ENCODE measurements around the gene KIR2DL3.

Gene KIR2DL3

DNA sequence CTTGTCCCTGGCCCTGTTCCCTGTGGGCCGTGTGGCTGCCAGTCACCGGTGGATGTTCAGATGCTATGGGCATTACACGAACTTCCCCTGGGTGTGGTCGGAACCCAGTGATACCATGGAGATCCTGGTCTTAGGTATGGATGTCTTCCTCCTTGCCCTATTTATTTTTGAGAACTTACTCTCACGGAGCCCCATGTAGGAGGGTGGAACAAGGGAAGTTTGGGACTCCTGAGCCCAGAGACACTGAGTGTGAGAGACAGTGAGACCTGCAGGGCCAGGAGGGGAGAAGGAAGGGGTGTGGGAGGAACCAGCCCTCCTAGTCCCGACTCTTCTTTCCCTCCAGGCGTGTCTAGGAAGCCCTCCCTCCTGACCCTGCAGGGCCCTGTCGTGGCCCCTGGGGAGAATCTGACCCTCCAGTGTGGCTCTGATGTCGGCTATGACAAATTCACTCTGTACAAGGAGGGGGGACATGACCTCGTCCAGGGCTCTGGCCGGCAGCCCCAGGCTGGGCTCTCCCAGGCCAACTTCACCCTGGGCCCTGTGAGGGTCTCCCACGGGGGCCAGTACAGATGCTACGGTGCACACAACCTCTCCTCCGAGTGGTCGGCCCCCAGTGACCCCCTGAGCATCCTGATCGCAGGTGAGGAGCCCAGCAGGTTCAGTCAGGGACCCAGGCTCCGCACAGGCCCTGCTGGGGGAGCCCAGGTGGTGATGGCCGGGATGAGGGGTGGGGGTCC is 28.9 kb upstream of the KIR2DL3 start:
- TF ChIP-seq FOXM1 (IDR thresholded peaks at IDR 0.05; ENCODE audit: borderline replicate concordance, low read depth) (no peak), NFIC (IDR thresholded peaks at IDR 0.05) (no peak), TCF12 (IDR thresholded peaks at IDR 0.05; ENCODE audit: low read depth) (no peak), TAF1 (IDR thresholded peaks at IDR 0.05; ENCODE audit: low read depth) (no peak), TEAD4 (IDR thresholded peaks at IDR 0.05) (no peak)

DNA sequence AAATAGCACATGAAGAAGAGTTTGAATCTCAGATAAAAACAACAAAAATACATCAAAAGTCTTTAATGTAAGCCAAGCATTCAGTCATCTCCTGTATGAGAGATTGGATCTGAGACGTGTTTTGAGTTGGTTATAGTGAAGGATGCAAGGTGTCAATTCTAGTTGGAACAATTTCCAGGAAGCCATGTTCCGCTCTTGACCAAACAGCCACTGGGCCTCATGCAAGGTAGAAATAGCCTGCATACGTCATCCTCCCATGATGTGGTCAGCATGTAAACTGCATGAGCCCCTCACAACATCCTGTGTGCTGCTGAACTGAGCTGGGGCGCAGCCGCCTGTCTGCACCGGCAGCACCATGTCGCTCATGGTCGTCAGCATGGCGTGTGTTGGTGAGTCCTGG is 14.2 kb upstream of the KIR2DL3 start, which contains the start of gene KIR3DL3:
TSS of gene KIR3DL3 (plus strand) at position 301 of the 400 bp plus-strand sequence. CDS start at position 356, 55 bp downstream.
- TF ChIP-seq ZBTB7A (IDR thresholded peaks at IDR 0.05; ENCODE audit: low read depth) (no peak), CEBPB (IDR thresholded peaks at IDR 0.05) (no peak), RAD21 (IDR thresholded peaks at IDR 0.05; ENCODE audit: low read depth) (no peak), NFIC (IDR thresholded peaks at IDR 0.05) (no peak), YY1 (IDR thresholded peaks at IDR 0.05; ENCODE audit: low read depth) (no peak)
- TF ChIP-seq, protein P1, sequence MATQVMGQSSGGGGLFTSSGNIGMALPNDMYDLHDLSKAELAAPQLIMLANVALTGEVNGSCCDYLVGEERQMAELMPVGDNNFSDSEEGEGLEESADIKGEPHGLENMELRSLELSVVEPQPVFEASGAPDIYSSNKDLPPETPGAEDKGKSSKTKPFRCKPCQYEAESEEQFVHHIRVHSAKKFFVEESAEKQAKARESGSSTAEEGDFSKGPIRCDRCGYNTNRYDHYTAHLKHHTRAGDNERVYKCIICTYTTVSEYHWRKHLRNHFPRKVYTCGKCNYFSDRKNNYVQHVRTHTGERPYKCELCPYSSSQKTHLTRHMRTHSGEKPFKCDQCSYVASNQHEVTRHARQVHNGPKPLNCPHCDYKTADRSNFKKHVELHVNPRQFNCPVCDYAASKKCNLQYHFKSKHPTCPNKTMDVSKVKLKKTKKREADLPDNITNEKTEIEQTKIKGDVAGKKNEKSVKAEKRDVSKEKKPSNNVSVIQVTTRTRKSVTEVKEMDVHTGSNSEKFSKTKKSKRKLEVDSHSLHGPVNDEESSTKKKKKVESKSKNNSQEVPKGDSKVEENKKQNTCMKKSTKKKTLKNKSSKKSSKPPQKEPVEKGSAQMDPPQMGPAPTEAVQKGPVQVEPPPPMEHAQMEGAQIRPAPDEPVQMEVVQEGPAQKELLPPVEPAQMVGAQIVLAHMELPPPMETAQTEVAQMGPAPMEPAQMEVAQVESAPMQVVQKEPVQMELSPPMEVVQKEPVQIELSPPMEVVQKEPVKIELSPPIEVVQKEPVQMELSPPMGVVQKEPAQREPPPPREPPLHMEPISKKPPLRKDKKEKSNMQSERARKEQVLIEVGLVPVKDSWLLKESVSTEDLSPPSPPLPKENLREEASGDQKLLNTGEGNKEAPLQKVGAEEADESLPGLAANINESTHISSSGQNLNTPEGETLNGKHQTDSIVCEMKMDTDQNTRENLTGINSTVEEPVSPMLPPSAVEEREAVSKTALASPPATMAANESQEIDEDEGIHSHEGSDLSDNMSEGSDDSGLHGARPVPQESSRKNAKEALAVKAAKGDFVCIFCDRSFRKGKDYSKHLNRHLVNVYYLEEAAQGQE (IDR thresholded peaks at IDR 0.05; ENCODE audit: low read depth), result no peak

DNA sequence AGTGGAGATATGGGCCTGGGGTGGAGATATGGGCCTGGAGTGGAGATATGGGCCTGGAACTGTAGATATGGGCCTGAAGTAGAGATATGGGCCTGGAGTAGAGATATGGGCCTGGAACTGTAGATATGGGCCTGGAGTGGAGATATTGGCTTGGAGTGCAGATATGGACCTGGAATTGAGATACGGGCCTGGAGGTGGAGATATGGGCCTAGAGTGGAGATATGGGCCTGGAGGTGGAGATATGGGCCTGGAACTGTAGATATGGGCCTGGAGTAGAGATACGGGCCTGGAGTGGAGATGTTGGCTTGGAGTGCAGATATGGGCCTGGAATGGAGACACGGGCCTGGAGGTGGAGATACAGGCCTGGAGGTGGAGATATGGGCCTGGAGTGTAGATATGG is 13.7 kb upstream of the KIR2DL3 start:
- TF ChIP-seq TEAD4 (IDR thresholded peaks at IDR 0.05) (no peak), FOXM1 (IDR thresholded peaks at IDR 0.05; ENCODE audit: borderline replicate concordance, low read depth) (no peak), EP300 (IDR thresholded peaks at IDR 0.05; ENCODE audit: borderline replicate concordance) (no peak), YY1 (IDR thresholded peaks at IDR 0.05; ENCODE audit: low read depth) (no peak), EGR1 (IDR thresholded peaks at IDR 0.05) (no peak), NFIC (IDR thresholded peaks at IDR 0.05) (no peak), TCF12 (IDR thresholded peaks at IDR 0.05; ENCODE audit: low read depth) (no peak)
- TF ChIP-seq, protein P2, sequence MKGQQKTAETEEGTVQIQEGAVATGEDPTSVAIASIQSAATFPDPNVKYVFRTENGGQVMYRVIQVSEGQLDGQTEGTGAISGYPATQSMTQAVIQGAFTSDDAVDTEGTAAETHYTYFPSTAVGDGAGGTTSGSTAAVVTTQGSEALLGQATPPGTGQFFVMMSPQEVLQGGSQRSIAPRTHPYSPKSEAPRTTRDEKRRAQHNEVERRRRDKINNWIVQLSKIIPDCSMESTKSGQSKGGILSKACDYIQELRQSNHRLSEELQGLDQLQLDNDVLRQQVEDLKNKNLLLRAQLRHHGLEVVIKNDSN (IDR thresholded peaks at IDR 0.05), result no peak

DNA sequence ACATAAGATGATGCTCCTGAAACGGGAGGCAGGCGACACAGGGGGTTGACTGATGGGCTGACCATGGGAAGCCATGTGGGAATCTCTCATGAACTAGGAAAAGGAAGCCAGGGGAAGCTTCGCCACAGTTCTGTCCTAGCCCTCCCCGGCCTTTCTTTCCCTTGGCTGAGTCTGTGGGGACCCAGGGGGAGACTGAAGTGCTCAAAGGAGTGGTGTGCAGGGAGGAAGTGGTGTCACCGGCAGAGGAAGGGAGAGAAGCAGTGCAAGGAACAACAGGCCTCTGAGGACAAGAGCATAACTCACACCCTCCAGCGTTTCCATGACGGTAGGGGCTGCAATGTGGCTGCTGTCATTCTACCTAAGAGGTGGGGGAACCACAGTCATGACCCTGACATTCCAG is 13.0 kb upstream of the KIR2DL3 start:
- TF ChIP-seq, protein P2 (IDR thresholded peaks at IDR 0.05), result no peak
- no peak for TF ChIP-seq ZBTB7A (IDR thresholded peaks at IDR 0.05; ENCODE audit: low read depth)
- TF ChIP-seq TEAD4 (IDR thresholded peaks at IDR 0.05), result no peak
- no peak for TF ChIP-seq TCF12 (IDR thresholded peaks at IDR 0.05; ENCODE audit: low read depth)
- TF ChIP-seq NFIC (IDR thresholded peaks at IDR 0.05), result no peak
- TF ChIP-seq RAD21 (IDR thresholded peaks at IDR 0.05; ENCODE audit: low read depth), result no peak
- TF ChIP-seq EP300 (IDR thresholded peaks at IDR 0.05; ENCODE audit: borderline replicate concordance), result no peak
- TF ChIP-seq, protein P1 (IDR thresholded peaks at IDR 0.05; ENCODE audit: low read depth), result no peak
- TF ChIP-seq, protein P3, sequence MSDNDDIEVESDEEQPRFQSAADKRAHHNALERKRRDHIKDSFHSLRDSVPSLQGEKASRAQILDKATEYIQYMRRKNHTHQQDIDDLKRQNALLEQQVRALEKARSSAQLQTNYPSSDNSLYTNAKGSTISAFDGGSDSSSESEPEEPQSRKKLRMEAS (IDR thresholded peaks at IDR 0.05), result no peak
- TF ChIP-seq YY1 (IDR thresholded peaks at IDR 0.05; ENCODE audit: low read depth), result no peak
- no peak for TF ChIP-seq EGR1 (IDR thresholded peaks at IDR 0.05)
- no peak for TF ChIP-seq CEBPB (IDR thresholded peaks at IDR 0.05)
- no peak for TF ChIP-seq FOXM1 (IDR thresholded peaks at IDR 0.05; ENCODE audit: borderline replicate concordance, low read depth)
- TF ChIP-seq CREB1 (IDR thresholded peaks at IDR 0.05; ENCODE audit: low read depth), result no peak
- no peak for TF ChIP-seq TAF1 (IDR thresholded peaks at IDR 0.05; ENCODE audit: low read depth)

DNA sequence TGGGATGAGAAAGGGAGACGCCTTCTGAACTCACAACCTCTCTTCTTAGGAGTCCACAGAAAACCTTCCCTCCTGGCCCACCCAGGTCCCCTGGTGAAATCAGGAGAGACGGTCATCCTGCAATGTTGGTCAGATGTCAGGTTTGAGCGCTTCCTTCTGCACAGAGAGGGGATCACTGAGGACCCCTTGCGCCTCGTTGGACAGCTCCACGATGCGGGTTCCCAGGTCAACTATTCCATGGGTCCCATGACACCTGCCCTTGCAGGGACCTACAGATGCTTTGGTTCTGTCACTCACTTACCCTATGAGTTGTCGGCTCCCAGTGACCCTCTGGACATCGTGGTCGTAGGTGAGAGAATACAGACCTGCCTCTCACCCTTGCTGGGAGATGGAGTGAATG is 10.8 kb upstream of the KIR2DL3 start:
- TF ChIP-seq NFIC (IDR thresholded peaks at IDR 0.05) (no peak), YY1 (IDR thresholded peaks at IDR 0.05; ENCODE audit: low read depth) (no peak), EGR1 (IDR thresholded peaks at IDR 0.05) (no peak), TEAD4 (IDR thresholded peaks at IDR 0.05) (no peak), ZBTB7A (IDR thresholded peaks at IDR 0.05; ENCODE audit: low read depth) (no peak), EP300 (IDR thresholded peaks at IDR 0.05; ENCODE audit: borderline replicate concordance) (no peak), FOXM1 (IDR thresholded peaks at IDR 0.05; ENCODE audit: borderline replicate concordance, low read depth) (no peak), CREB1 (IDR thresholded peaks at IDR 0.05; ENCODE audit: low read depth) (no peak), RAD21 (IDR thresholded peaks at IDR 0.05; ENCODE audit: low read depth) (no peak), TAF1 (IDR thresholded peaks at IDR 0.05; ENCODE audit: low read depth) (no peak), TCF12 (IDR thresholded peaks at IDR 0.05; ENCODE audit: low read depth) (no peak)
- TF ChIP-seq, protein P2 (IDR thresholded peaks at IDR 0.05), result no peak
- TF ChIP-seq, protein P3 (IDR thresholded peaks at IDR 0.05), result no peak
- TF ChIP-seq, protein P1 (IDR thresholded peaks at IDR 0.05; ENCODE audit: low read depth), result no peak

All from Ishikawa (cell line).